Stimulated activated CD4-positive, alpha-beta T cell treated with anti-CD3 and anti-CD28 coated beads, TNF-alpha, amount 100 ng/mL, for 24 hours (primary cell): Measurements from ENCODE around the gene OTULIN.

Experiments
- DNase-seq, 3 experiments: peaks; one replicate each; pipeline ENCODE4 v3.0.0-alpha.2; 2020; ENCODE audit warnings: low read depth in 3 of 3

OTULIN gene

DNA sequence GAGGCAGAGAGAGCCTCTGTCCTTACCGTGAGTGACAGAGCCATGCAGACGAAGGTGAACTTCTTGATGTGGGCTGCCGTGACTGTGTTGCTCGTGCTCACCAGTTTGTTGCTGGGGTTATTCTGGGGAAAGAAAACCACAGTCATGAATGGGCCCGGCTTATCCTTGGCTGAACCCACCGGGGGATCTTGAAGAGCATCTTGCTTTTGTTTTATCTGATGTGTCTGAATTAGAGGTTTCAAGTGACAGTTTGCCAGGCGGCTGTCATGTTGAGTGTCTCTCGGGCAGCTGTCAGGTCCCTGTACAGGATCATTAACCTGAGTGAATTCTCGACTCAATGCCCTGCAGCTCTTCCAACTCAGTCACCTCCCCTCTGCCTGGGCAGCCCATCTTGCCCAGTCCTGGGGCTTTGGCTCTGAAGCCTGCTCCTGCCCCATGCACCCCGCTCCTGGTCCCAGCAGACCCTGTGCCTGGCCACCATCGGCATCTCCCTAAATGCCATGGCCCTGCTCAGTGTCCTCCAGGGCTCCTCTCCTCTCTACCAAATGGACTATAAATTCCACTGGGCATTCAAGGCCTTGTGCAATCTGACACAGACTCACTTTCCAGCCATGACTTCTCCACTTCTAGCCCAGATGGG, 77.4 kb downstream of the OTULIN start:
- DNase-seq: no peak

DNA sequence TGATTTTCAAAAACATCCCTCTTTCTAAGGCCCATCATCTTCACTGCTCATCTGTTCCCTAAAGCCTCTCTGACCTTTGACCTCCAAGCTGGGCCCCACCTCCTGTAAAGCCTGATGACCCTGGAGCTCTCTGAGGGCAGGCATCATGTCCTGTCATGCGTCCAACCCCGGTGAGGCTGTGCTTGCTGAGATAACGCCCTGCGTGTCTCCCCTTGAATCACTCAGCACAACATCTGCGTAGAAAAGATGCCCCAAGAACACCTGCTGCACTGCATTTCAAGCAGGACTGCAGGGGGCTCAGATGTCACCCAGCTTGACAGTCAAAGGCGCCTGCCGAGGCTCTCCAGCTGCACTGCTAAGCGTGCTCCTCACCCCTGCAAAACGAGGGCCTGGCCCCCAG, 78.0 kb downstream of the OTULIN start:
- DNase-seq: no peak

DNA sequence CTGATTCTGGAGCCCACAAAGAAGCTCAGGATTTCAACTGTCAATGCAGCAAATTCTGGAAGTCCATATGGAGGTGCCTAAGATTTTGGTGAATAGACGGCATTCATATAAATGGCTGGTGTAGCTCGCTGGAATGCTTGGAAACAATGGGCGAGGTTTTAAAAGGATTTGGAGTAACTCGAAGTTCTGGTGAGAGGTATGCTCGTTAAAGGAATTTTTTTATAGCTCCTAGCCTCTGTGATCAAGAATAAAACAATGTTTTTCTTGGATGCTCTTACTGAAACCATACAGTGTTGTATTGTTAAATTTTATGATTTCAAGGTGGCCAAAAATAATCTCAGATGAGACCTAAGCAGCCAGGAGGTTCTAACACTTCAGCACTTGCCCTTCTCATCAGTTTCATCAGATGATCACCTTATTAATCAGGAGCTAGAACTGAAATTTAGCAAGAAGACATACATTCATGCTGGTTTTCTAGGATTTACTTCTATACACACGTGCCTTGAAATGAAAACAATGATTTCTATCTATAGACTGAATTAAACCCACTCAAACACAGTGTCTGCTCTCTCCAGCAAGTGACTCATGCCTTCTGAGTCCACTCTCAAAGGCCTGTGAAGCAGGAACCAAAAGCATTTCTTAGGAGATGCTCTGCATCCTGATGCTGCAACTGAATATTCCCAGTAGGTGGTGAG, 79.2 kb downstream of the OTULIN start:
- no peak for DNase-seq

DNA sequence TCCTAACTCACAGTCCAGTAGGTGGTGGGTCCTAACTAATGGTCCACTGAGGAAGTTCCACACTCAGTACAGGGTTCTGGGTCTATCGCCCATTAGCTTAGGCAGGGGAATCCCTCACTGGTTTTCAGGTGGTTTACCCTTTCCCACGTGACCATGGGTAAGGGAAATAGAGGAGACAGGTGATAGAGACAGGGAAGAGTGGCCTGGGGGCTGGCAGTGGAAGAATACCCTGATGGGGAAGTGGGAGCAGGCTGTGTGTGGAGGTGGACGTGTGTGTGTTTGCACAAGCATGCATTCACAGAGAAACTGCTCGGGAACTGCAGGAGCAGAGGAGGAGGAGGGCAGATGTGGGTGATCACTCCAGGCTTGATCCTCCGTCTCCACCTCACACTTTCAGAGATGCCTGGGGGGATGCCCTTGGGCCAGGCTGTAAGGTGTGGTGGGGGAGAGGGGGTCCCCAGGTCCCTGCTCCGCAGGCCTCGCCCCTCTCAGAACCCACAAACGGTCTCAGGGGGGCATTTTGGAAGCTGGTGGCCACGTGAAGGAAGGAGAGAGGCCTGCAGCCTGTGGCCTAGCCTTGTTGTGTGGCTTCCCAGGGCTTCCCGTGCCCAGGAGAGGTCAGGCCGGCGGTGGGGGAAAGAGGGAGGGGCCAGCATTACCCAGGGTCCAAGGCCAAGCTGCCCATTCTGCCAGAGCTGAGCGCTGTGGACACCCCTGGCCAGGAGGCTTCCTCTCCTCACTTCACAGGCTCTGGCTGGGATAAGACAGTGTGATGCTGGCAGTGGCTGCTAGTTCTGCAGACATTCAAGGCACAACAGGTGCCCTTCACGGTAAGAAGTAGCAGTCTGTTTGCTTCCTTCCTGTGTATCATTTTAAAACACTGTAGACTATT, 80.0 kb downstream of the OTULIN start:
- DNase-seq: no peak

DNA sequence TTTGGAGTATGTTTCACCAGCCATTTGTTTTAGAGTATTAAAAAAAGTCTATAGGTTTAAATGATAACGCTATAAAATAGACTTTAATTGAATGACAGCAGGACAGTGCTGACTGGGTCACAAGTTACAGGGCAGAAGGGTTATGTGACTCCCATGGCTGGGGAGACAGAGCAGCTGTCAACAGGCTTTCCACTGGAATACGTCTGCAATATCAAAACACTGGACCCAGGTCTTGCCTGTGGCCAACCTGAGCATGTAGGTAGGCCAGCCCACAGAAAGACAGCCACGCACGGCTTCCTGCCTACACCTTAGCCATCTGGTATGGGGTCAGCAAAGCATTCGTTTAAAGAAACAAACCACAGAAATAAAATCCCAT, 80.7 kb downstream of the OTULIN start:
- no peak for DNase-seq

DNA sequence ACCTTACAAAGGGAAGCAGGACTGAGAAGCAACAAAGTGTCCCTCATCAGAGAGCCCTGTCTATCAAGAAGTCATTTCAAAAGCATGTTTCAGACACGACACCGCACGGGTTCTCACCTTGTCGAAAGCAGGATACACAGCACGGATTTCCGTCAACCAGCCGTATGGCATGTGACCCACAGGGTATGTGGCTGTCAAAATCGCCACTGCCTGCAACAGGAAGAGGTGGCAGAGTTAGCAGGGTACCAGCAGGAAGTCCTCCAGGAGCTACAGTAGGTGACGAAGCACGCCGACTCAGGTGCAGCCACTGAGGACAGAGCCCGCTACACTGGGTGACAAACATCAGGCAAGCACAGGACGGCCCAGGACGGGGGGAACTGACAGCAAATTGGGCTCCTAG, 81.2 kb downstream of the OTULIN start:
- DNase-seq: no peak

DNA sequence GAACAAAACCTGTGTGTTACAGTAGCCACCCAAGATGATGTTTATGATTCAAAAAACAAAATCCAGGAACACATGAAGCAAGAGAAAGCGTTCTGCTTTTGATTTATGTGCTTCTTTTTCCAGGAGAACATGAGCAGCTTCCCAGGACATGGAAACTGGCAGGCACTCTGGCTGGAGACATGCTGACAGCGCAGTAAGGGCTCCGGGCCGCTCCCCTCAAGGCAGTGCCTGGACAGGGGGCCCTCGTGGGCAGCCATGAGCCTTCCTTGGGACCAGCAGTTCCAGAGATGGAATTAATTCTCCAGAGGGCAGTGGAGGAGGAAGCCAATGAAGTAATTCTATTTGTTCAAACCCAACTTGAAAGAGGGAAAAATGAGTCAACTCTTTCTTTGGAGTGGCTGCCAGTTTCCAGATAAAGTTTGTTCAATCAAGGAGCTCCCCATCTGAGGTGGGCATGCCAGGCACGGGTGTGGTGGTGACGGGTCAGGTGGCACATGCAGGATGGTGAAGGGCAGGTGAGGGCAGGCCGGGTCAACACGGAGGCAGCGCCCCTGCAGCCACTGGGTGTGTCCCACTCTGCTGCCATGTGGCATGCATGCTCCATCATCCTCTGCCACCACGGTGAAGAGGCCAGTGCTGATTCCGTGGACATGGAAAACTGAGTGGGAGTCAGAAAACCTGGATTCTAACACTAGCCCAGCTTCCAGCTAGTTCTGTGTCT, 83.8 kb downstream of the OTULIN start:
- DNase-seq: no peak
